Naive thymus-derived CD8-positive, alpha-beta T cell (primary cell): Measurements from ENCODE around the gene RALGAPA2. TPM values are rescaled to one million over a fixed set of nuclear protein-coding genes. Genes with fewer than 3 reads are reported as not detected.

Experiments
- ATAC-seq, 2 donors: fragments of 150-1000 bp; cut with Tn5 transposase in 1 of 2; sonication (Bioruptor Pico), chemical (Tn5 transposase) in 1 of 2; 1 replicate in 1 of 2; 2 replicates in 1 of 2; pipeline ENCODE4 v1.10.0; 2021; ENCODE audit warnings: mild to moderate bottlenecking in 2 of 2, moderate library complexity in 2 of 2
- POLR2A ChIA-PET: fragments of 350-600 bp; sonication (Branson Sonifier 250); formaldehyde crosslinking; loops from one replicate; lab custom pipeline; 2021; ENCODE audit warnings: antibody characterized with exemption; lab: Charles Lee
- DNase-seq, 10 donors: peaks; one replicate each; pipeline versions ENCODE4 v3.0.0 to v3.0.0-alpha.2; 2020 to 2022
- H3K27ac Mint-ChIP-seq, 10 donors: one replicate each; pipeline ENCODE4 v1.8.0; 2020 to 2022; ENCODE audit warnings: mild to moderate bottlenecking in 10 of 10, mixed read lengths in 10 of 10, moderate library complexity in 4 of 10, inconsistent platforms in 1 of 10
- H3K27me3 Mint-ChIP-seq, 5 donors: one replicate each; pipeline ENCODE4 v1.8.0; 2021 to 2022; ENCODE audit warnings: mixed read lengths in 5 of 5
- H3K36me3 Mint-ChIP-seq, 3 donors: one replicate each; pipeline ENCODE4 v1.8.0; 2020 to 2022; ENCODE audit warnings: mixed read lengths in 3 of 3, mild to moderate bottlenecking in 2 of 3, inconsistent platforms in 1 of 3
- H3K4me1 Mint-ChIP-seq, 4 donors: one replicate each; pipeline ENCODE4 v1.8.0; 2021 to 2022; ENCODE audit warnings: mixed read lengths in 4 of 4
- H3K4me3 Mint-ChIP-seq, 10 donors: one replicate each; pipeline ENCODE4 v1.8.0; 2020 to 2022; ENCODE audit warnings: mild to moderate bottlenecking in 10 of 10, mixed read lengths in 10 of 10, moderate library complexity in 6 of 10, inconsistent platforms in 1 of 10
- H3K9me3 Mint-ChIP-seq, 9 donors: one replicate each; pipeline ENCODE4 v1.8.0; 2020 to 2022; ENCODE audit warnings: mixed read lengths in 9 of 9, mild to moderate bottlenecking in 3 of 9, inconsistent platforms in 1 of 9, moderate library complexity in 1 of 9
- polyA plus RNA-seq, 3 donors: library from polyadenylated mRNA; unstranded; fragments of 300-500 nt; fragmentation: Illumina TruSeq; gene quantifications; one replicate each; pipeline ENCODE4 v1.2.3, GENCODE V29; 2021
- total RNA-seq, 8 experiments: library from RNA in 2 of 8; stranded (reverse) in 2 of 8; gene quantifications; one replicate each; pipeline ENCODE4 v1.2.3 and lab custom pipeline; 2021 to 2026

RALGAPA2 gene
- total RNA-seq (10 to 100 TPM; 28.2 to 32.0 TPM), polyA plus RNA-seq (1 to 10 TPM; 4.5 to 6.8 (median 5.8) TPM), total RNA-seq (lab: John Stamatoyannopoulos, UW) (36.8 to 108 (median 85.2) reads per million in 6 experiments)

DNA sequence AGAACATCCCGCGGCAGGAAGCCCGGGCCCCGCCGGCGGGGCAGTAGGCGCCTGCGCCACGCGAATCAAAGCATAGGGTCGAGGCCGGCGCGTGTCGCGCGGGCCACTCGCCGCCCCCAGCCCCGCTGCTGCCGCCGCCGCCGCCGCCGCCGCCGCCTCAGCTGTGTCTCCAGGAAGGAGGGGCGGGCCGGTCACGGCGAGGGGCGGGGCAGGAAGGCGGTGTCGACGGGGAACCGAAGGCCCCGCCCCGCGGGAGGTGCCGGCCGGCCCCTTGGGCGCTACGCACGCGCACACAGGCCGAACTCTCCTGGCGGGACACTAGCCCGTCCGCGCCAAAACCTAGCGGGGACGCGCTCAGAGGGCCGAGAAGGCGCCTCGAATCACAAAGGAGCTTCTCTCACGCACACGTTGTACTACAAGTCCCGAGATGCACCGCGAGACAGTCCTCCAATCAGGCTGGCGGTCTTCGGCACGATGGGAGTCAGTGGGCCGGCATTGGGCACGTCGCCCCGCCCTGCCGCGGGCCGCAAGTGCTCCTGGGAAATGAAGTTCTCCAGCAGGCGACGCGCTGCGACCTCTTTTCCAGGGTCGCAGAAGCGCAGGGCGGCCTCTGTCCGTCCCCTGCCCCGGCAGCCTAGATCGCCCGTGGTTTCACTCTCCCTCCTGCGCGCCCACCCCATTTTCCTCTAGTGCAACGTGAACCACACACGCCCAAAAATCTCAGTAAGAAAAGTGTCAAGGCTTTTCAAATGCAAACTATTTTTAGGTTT lies at the start of gene RALGAPA2:
Gene RALGAPA2, minus strand, starts transcription at position 171 of the 770 bp plus-strand sequence. Its CDS starts 164 bp downstream, at position 7.
- ATAC-seq = peak; percentile 95 to 96
- POLR2A ChIA-PET = interaction anchor here (0.6 kb wide), 1 partner anchor 441 kb away, joined by 3 read pairs; no protein-coding TSS in a partner anchor

DNA sequence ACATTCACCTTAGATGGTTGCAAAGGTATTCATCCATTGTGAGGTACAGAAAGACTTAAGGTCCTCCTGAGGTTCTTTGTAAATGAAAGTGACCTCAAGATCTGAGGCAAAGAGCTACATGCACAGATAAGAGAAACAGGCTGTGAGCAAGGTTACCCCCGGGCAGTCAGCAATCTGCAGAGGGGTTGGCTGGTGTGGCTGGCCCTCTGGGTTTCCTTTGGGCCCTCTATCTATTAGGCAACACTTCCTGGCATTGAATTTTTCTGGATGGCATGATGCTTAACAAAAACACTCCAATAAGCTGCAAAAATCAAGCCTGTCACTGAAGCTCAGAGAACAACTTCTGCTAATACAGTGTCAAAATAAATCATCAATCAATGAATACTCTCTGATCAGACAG lies 48.9 kb upstream of the RALGAPA2 start:
- POLR2A ChIA-PET = no interaction called here
- ATAC-seq = no peak
- Mint-ChIP-seq H3K36me3 (no peaks in the 10 kb centered on the region), H3K4me1 (no peaks in the 10 kb centered on the region), H3K9me3 (no peaks in the 10 kb centered on the region), H3K4me3 (no peak overlapping the region), H3K27ac (no peak overlapping the region), H3K27me3 (peaks cover 6 to 12% (median 9%) of the 10 kb centered on the region in 5 donors)
- DNase-seq = no peak

More for the DNA sequence above, at the start of gene RALGAPA2:
- Mint-ChIP-seq H3K4me3 (peak within 1 kb of the TSS; percentile 91 to 97 (median 94)), H3K27me3 (no peaks in the 10 kb centered on the region), H3K9me3 (peaks cover 0 to 2% (median 0%) of the 10 kb centered on the region in 9 donors), H3K36me3 (peaks cover 0 to 5% (median 0%) of the 10 kb centered on the region in 3 donors), H3K27ac (peak within 1 kb of the TSS; percentile 93 to 98 (median 96)), H3K4me1 (peaks cover 14 to 35% (median 34%) of the 10 kb centered on the region in 4 donors)
- peak; percentile 86 to 98 (median 94) for DNase-seq

DNA sequence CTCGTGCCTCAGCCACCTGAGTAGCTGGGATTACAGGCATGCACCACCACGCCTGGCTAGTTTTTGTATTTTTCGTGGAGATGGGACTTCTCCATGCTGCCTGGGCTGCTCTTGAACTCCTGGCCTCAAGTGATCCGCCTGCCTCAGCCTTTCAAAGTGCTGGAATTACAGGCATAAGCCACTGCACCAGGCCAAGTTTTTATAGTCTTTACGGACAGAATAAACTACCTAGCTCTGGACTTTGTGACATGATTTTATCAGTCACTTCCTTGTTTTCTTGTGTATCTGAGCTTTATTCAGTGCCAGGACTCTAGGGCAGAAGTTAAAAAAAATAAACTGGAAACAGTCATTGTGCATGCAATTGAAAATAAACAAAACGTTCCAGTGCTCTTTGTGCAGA lies 46.7 kb upstream of the RALGAPA2 start:
- POLR2A ChIA-PET = no interaction called here
- peaks cover 6 to 19% (median 10%) of the 10 kb centered on the region in 5 donors for H3K27me3 Mint-ChIP-seq
- H3K4me1 Mint-ChIP-seq = peaks cover 0 to 7% (median 0%) of the 10 kb centered on the region in 4 donors
- no peak for DNase-seq
- H3K27ac Mint-ChIP-seq = no peak overlapping the region
- H3K4me3 Mint-ChIP-seq = no peak overlapping the region
- no peaks in the 10 kb centered on the region for H3K36me3 Mint-ChIP-seq
- no peak for ATAC-seq
- no peaks in the 10 kb centered on the region for H3K9me3 Mint-ChIP-seq

DNA sequence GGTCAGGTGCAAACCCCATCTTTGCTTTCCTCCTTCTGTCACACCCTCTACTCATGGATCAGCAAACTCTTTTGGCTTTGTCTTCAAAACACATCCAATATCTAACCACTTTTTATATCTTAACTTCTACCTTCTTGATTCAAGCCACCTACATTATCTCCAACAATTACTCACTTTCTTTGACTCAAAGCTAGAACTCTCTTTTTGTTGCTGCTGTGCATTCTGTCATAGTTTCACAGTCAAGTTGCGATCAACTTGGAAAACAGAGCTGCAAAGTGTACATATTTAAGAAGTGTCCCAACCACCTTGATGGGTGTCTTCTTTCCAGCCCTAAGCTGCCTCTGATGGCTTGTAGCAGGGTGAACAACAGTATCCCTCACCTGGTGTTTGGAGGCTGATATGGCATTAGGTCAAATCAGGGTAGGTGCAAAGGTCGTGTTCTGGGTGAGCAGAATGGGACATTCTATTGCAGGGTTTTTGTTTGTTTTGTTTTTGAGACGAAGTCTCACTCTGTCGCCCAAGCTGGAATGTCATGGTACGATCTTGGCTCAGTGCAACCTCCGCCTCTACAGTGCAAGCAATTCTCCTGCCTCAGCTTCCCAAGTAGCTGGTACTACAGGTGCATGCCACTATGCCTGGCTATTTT lies 43.4 kb upstream of the RALGAPA2 start:
- no peak overlapping the region for H3K27ac Mint-ChIP-seq
- H3K27me3 Mint-ChIP-seq = peaks cover 6 to 22% (median 11%) of the 10 kb centered on the region in 5 donors
- H3K4me3 Mint-ChIP-seq = no peak overlapping the region
- ATAC-seq = no peak
- no peaks in the 10 kb centered on the region for H3K9me3 Mint-ChIP-seq
- no peak for DNase-seq
- H3K36me3 Mint-ChIP-seq = no peaks in the 10 kb centered on the region
- H3K4me1 Mint-ChIP-seq = peaks cover 0 to 7% (median 0%) of the 10 kb centered on the region in 4 donors
- POLR2A ChIA-PET = no interaction called here

DNA sequence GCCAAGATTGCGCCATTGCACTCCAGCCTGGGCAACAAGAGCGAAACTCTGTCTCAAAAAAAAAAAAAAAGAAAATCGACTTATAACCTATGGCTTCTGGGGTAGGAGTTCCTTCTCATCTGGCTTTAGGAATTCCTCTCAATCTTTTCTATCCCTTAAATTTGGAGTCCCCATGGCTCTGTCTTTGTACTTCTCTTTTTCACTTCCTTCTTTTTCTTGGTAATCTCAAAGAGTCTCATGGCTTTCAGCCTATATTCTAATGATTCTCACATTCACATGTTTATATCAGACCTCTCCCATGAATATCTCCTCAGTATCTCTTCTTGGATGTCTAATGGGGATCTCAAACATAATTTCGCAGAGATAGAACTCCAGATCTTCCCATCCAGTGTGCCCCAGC lies 42.8 kb upstream of the RALGAPA2 start:
- DNase-seq (no peak), ATAC-seq (no peak)
- Mint-ChIP-seq H3K36me3 (no peaks in the 10 kb centered on the region), H3K4me1 (peaks cover 0 to 7% (median 0%) of the 10 kb centered on the region in 4 donors), H3K27me3 (peaks cover 6 to 22% (median 11%) of the 10 kb centered on the region in 5 donors), H3K4me3 (no peak overlapping the region), H3K27ac (no peak overlapping the region), H3K9me3 (no peaks in the 10 kb centered on the region)
- POLR2A ChIA-PET = no interaction called here

DNA sequence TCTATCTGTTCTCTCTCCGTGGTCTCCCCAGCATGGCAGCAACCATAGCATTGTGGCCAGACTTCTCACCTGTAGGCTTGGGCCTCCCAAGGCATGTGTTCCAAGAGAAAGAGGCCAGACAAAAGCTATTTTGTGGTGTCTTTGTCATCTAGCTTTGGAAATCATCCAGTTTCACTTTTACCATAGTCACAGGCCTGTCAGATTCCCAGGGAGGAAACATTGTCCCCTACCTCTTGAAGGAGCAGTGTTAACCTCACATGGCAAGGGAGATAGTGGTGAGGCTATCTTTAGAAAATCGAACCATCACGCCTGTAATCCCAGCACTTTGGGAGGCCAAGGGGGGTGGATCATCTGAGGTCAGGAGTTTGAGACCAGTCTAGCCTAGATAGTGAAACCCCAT lies 42.3 kb upstream of the RALGAPA2 start:
- DNase-seq (no peak), ATAC-seq (no peak)
- POLR2A ChIA-PET = no interaction called here

DNA sequence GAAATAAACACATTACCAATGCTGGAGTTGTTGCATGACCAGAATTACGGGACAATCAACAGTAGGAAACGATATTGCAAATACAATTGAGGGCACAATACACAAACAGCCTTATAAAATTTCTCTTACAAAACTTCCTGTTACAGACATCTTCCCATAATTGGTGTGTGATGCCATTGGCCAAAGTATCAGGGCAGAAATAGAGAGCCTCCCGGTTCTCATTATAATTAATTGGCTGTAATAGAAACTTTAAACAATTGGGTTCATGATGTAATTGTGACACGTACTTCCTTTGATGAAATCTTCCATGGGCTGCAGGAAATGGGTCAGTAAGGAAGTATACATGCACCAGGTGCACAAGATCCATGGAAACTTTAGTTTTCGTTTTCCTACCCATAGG lies 40.3 kb upstream of the RALGAPA2 start:
- Mint-ChIP-seq H3K9me3 (peaks cover 0 to 10% (median 5%) of the 10 kb centered on the region in 9 donors), H3K36me3 (peaks cover 0 to 10% (median 5%) of the 10 kb centered on the region in 3 donors), H3K4me1 (peaks cover 0 to 7% (median 0%) of the 10 kb centered on the region in 4 donors), H3K4me3 (no peak overlapping the region), H3K27ac (no peak overlapping the region), H3K27me3 (peaks cover 6 to 22% (median 9%) of the 10 kb centered on the region in 5 donors)
- POLR2A ChIA-PET = no interaction called here
- no peak for ATAC-seq
- DNase-seq = no peak

More for the DNA sequence above, 42.3 kb upstream of the RALGAPA2 start:
- H3K27ac Mint-ChIP-seq = no peak overlapping the region
- H3K9me3 Mint-ChIP-seq = peaks cover 0 to 2% (median 0%) of the 10 kb centered on the region in 9 donors
- H3K36me3 Mint-ChIP-seq = peaks cover 0 to 2% (median 0%) of the 10 kb centered on the region in 3 donors
- H3K4me3 Mint-ChIP-seq = no peak overlapping the region
- H3K27me3 Mint-ChIP-seq = peaks cover 6 to 22% (median 9%) of the 10 kb centered on the region in 5 donors
- peaks cover 0 to 7% (median 0%) of the 10 kb centered on the region in 4 donors for H3K4me1 Mint-ChIP-seq

DNA sequence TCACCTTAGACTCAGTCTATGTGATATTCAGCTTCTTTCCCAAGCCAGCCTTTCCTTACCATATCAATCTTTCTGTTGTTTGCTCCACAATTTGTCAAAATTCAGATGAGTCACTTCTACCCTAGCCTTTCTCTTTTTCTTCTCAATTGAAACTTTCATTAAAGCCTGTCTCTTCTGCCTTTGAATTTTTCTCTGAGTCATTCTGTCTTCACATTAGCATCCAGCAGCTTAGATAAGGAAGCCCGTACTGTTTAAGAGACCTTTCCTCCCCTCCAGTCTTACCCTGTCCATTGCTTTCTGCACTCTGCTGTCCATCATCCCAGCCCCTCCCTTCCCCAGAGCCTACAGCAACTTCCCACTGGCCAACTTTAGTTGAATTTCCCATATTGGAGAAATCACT lies 34.9 kb upstream of the RALGAPA2 start:
- H3K27ac Mint-ChIP-seq = no peak overlapping the region
- no peak overlapping the region for H3K4me3 Mint-ChIP-seq
- peaks cover 0 to 10% (median 5%) of the 10 kb centered on the region in 3 donors for H3K36me3 Mint-ChIP-seq
- H3K4me1 Mint-ChIP-seq = peaks cover 0 to 9% (median 1%) of the 10 kb centered on the region in 4 donors
- no peak for ATAC-seq
- peaks cover 7 to 17% (median 8%) of the 10 kb centered on the region in 5 donors for H3K27me3 Mint-ChIP-seq
- no peak for DNase-seq
- POLR2A ChIA-PET = no interaction called here
- H3K9me3 Mint-ChIP-seq = peaks cover 0 to 10% (median 5%) of the 10 kb centered on the region in 9 donors

DNA sequence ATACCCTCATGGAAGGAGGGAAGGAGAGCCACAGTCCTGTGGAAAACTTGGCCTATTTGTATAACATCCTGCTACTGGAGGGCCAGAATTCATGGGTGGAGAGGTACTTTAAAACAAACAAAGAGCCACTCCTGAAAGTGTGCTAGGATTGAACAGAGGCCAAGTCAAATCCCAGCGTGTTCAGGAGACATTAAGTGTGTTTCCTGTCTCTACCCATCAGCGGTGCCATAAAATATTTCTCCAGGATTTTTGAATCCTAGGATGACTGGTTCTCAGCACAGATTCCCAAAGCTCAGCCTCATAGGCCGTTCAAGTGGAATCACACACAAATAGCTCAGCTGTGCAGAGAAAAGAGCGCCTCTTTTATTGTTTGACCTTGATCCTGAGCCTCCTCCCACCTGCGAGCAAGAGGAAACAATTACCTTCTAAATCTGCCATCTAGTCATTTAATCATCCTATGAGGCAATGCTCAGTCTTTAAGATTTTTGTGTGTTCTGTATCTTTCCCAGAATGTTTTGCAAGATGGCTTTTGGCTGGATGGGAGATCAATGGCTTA lies 31.8 kb upstream of the RALGAPA2 start:
- peaks cover 0 to 5% (median 4%) of the 10 kb centered on the region in 3 donors for H3K36me3 Mint-ChIP-seq
- peaks cover 0 to 8% (median 5%) of the 10 kb centered on the region in 9 donors for H3K9me3 Mint-ChIP-seq
- peaks cover 0 to 9% (median 1%) of the 10 kb centered on the region in 4 donors for H3K4me1 Mint-ChIP-seq
- DNase-seq = no peak
- no peak for ATAC-seq
- POLR2A ChIA-PET = no interaction called here
- H3K4me3 Mint-ChIP-seq = no peak overlapping the region
- H3K27ac Mint-ChIP-seq = no peak overlapping the region
- H3K27me3 Mint-ChIP-seq = peaks cover 0 to 16% (median 8%) of the 10 kb centered on the region in 5 donors

DNA sequence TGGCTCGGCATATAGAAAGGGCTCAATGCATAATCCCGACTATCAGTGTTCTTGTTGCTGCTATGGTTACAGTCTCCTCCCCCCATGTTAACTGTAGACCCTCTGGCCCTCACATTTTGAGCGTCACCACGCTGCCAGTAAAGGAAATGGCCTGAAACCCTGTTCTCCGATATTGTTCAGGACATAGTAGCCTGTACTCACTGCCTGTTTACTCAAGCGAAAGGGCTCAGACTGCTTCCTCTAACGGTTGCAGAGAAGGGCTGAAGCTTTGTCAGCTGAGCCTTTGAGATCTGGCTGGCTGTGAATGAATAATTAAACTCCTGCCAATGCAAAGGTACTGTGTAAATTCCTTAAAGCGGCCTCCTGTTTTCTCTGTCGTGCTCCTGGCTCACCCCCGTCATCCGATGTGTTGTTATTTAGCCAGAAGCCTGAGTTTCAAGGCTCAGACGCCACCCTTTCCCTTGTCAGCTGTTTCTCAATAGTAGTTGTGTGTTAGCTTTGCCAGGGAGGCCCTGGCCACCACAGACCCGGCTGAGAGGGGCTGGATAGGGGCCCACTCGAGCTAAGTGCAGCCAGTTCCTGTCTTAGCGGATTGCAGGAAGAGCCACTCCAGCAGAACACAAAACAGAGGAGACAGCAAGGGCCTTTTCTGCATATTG lies 31.2 kb upstream of the RALGAPA2 start:
- H3K27me3 Mint-ChIP-seq = peaks cover 0 to 16% (median 8%) of the 10 kb centered on the region in 5 donors
- peaks cover 0 to 2% (median 0%) of the 10 kb centered on the region in 3 donors for H3K36me3 Mint-ChIP-seq
- peaks cover 0 to 4% (median 0%) of the 10 kb centered on the region in 9 donors for H3K9me3 Mint-ChIP-seq
- H3K27ac Mint-ChIP-seq = no peak overlapping the region
- DNase-seq = no peak
- peak overlapping the region in 1 of 10 donors; percentile 67 for H3K4me3 Mint-ChIP-seq
- peaks cover 0 to 9% (median 1%) of the 10 kb centered on the region in 4 donors for H3K4me1 Mint-ChIP-seq
- POLR2A ChIA-PET = no interaction called here
- no peak for ATAC-seq

DNA sequence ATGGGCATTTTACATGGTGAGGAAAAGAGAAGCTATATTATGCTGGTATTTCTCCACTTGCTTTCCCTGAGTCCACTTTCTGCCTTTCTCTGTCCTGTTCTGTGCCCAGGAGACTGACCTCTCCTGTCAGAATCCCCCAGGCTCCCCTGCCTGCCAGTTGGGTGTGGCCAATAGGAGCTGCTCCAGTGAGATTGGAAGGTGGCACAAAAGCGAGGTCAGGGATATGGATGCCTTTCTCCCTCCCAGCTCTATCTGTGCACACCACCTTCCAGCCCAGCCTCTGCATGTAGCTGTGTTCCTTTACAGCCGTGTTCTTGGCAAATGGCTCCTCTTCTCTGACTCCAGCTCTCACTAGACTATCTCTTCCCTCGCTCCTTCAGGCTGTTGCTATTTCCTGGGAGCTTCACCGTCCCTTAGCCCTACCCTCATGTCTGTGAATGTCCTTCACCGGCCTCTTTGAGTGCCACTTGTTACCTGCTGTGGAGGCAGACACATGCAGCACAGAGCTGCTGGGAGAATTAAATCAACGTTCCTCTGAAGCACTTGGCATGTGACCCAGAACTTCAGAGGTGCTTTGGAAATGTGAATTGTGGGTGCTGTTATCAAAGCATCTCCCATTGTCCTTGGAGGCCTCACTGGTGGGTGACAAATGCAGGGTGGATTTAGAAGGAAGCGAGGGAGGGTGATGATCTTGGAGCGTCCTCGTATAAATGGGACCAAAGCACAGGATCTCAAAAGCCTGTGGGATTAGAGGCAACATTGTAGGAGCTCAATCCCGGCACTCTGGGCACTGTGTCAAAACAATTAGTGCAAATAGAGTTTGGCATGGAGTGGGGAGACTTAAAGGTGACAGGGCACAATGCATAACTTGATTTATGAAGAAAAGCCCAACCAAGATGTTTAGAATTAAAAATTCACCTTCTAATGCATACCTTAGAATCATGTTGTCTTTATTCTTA lies 28.9 kb upstream of the RALGAPA2 start:
- H3K4me3 Mint-ChIP-seq = no peak overlapping the region
- no peaks in the 10 kb centered on the region for H3K36me3 Mint-ChIP-seq
- no peak for DNase-seq
- no peak overlapping the region for H3K27ac Mint-ChIP-seq
- H3K9me3 Mint-ChIP-seq = peaks cover 0 to 2% (median 0%) of the 10 kb centered on the region in 9 donors
- POLR2A ChIA-PET = no interaction called here
- peaks cover 0 to 16% (median 8%) of the 10 kb centered on the region in 5 donors for H3K27me3 Mint-ChIP-seq
- ATAC-seq = no peak
- peaks cover 3 to 17% (median 10%) of the 10 kb centered on the region in 4 donors for H3K4me1 Mint-ChIP-seq
